Stimulated activated CD8-positive, alpha-beta memory T cell treated with anti-CD3 and anti-CD28 coated beads, Interleukin-7, amount 100 ng/mL, for 24 hours (primary cell): ENCODE data around the gene GLB1L.

ENCODE experiments used
- DNase-seq: peaks from one replicate; pipeline ENCODE4 v3.0.0-alpha.2; 2020; ENCODE audit warnings: low read depth

The GLB1L gene

DNA sequence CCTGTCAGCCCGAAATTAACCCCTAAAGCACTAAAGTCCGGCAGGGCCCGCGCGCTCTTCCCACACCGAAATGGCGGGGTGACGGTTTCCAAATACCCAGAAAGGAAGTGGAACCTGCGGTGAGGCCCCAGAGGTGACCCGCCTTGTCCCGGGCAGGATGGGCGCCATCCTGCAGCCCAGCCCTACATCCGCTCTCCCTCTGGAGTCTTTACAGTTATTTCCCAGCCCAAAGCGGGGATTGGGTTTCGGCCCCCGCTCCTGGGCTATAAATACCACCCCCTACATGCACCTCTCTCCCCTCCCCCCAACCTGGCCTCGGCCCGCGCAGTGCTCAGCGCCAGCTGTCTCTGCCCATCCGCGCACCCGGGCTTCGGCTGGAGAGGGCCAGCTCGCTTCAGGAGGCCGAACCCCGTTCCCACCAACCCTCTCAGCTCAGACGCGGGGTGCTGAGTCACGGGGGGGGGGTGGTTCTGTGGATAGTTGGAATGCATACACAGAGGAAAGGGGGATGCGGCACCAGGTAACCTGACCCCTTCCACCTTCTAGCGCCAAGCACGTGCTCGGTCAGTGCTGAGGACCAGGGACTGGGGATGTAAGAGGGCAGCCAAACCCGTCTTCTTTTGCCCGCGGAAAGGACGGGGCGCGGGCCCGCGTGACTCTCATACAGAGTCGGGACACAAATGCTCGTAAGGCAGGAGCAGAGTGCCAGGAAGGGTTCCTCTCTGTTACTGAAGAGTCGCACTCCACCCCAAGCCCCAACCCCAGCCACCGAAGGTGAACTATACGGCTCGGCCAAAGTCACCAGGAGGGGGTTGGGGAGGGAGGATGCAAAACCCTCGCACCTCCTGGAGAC lies 7.9 kb upstream of the GLB1L start, which contains the start of gene TUBA4B:
Gene TUBA4B, plus strand, starts transcription at position 344 of the 853 bp plus-strand sequence. Its CDS starts 165 bp downstream, at position 509.
- DNase-seq: no peak

DNA sequence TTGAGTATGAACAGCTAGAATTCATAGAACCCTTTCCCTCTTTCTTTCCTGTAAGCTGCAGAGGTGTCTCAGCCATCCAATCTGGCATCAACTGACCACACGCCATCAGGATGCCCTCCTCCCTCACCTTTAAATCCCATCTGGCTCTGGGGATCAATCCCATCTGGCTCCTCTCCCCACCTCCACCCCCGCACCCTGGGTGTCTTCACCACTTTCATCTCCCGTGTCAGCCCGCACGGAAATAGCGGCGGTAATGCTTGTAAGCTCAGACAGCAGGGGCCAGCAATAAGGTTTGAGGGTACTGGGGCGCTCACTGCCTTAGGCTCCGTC lies 7.3 kb upstream of the GLB1L start:
- no peak for DNase-seq

DNA sequence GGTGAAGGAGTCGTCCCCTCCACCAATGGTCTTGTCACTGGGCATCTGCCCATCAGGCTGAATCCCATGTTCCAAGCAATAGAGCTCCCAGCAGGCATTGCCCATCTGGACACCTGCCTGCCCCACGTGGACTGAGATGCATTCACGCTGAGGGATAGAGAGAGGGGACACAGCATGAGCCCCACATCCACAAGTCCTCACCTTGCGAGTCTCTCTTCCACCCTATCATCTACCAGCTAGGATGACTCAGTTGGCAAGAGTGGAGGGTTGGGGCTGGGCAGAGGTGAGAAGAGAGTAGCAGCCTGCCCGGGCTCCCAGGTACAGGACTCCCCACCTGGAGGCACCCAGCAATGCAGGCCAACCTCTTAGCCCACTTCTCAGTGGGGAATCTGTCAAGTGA lies 6.8 kb upstream of the GLB1L start:
- DNase-seq: no peak

DNA sequence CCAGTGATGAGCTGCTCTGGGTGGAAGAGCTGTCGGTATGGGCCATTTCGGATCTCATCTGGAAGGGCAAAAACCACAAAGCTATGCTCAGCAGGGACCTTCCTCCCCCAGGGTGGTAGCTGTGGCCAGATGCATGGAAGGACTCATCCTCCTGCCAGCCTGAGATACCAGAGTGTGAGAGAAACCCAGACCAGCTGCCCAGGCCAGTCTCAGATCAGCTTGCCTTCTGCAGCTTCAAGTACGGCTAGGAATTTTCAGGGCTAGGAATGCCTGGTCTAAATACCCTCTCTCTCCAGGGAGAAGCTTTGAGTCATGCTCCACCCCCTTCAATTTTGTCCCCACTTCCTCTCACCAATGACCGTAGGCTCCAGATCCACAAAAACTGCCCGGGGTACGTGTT lies 6.4 kb upstream of the GLB1L start:
- DNase-seq: no peak

DNA sequence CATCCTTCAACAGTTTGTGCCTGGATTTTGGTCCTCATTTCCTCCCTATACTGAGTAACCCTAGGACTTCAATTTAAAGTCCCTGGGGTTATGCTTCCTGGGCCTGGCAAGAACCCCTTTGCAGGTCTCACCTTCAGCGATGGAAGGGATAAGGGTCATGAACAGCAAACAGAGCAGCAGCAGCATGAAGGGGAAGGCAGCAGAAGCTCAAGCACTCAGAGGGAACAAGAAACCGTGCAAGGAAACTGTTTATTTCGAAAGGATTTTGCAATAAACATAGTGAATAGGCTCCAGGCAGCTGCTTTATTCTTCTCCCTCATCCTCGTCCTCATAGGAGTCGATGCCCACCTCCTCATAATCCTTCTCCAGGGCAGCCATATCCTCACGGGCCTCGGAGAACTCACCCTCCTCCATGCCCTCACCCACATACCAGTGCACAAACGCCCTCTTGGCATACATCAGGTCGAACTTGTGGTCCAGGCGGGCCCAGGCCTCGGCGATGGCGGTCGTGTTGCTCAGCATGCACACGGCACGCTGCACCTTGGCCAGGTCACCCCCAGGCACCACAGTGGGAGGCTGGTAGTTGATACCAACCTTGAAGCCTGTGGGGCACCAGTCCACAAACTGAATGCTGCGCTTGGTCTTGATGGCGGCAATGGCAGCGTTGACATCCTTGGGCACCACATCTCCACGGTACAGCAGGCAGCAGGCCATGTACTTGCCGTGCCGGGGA lies 5.0 kb upstream of the GLB1L start:
- no peak for DNase-seq

DNA sequence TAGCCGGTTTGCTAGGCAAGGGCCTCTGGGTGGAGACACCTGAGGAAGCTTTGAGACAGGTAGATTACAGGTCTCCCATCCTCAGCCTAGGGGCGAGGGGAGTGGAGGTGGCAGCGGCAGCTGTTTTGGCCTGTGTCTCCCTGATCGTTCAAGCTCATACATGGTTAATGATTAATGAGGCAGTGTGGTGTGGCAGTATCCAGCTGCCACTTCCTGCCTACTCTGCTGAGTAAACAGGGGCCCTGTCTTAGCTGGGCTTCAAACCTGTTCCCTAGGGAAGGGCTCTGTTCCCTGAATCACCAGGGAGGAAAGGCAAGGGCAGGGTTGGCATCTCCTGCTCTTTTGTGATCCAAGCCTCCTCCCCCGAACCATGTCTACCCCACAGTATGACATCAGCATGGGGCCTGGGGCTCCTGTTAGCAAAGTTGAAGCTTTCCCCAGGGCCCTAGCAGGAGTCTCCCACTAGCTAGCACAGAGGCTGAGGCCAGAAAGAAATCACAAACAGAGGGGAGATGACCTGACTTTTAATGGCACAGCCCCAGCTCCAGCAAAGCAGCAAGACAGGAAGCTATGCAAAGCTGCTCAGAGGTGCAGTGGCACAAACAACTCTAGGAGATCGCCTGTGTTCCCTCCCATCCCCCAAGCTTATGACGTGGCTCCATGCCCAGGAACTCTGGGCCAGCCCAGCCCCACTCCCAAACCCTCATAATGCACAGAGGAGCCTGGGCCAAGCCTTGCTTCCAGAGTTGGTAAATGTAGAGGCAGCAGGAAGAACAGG lies 4.1 kb upstream of the GLB1L start:
- DNase-seq: no peak

DNA sequence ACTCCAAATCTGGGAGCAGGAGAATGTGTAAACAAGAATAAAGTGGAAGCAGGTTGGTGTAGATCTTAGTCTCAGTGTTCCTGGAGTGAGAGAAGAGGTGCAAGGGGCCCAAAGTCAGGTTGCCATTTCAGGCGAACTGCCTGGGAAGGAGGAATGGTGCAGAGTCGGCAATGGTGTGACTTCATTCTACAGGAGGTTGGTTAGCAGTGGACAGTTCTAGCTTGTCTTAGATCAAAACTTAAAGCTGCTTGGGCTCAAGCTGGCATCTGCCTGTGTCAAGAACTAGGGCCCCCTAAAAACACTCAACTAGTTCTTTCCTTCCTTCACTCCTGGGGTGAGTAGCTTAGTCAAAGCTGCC lies 3.6 kb upstream of the GLB1L start:
- no peak for DNase-seq

DNA sequence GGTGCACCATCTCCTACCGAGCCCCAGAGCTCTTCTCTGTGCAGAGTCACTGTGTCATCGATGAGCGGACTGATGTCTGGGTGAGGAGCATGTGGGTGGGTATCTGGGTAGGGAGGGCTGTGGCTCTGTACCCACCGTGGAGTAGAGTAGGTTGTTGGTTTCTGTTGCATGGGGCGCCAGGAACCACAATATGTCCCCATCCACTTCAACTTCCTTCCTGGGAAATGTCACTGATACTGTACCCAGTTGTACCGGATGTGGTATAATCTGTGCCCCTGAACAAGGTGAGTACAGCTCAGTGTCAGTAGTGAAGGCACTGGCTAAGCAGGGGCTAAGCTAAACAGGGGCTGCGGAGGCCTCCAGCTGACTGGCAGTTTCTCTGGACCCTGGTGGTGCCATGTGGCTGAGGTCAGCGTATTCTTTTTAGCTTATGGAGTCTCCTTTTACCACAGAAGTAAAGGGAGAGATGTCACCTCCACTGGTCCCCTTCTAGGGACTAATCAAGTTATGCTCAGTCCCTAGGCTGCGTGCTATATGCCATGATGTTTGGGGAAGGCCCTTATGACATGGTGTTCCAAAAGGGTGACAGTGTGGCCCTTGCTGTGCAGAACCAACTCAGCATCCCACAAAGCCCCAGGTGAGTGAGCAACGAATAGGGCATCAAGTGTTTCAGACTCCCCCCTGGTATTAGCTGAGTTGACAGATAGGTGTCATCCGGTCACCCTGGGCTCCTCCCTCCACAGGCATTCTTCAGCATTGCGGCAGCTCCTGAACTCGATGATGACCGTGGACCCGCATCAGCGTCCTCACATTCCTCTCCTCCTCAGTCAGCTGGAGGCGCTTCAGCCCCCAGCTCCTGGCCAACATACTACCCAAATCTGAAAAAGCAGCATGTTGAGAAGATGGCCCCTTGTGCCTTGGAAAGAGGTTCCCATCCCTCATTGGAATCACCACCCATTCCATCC lies 2.7 kb upstream of the GLB1L start:
- peak; percentile 30 for DNase-seq

DNA sequence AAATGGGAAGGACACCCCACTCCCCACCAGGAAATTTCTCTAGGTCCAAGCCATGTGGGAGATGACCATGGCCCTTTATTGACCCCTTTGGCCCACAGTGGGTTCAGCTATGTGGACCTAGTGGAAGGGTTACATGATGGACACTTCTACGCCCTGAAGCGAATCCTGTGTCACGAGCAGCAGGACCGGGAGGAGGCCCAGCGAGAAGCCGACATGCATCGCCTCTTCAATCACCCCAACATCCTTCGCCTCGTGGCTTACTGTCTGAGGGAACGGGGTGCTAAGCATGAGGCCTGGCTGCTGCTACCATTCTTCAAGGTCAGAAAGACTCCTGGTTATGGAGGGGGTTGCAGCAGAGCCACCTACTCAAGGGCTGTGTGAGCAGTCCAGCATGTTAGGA lies 1.3 kb upstream of the GLB1L start:
- DNase-seq: no peak

DNA sequence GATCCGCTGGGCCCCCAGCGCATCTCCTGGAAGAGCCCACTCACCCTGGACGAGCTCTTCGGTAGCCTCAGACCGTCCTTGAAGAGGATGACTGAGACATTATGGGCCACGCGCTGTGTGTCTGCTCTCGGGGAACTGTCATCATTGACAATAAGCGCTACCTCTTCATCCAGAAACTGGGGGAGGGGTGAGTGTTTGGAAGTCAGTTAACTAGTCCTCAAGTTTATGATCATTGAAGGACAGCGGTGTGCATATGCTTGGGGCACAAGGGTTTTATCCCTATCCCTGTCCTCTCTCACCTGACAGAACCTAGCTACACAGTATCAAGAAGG lies 621 bp upstream of the GLB1L start:
- DNase-seq: no peak

DNA sequence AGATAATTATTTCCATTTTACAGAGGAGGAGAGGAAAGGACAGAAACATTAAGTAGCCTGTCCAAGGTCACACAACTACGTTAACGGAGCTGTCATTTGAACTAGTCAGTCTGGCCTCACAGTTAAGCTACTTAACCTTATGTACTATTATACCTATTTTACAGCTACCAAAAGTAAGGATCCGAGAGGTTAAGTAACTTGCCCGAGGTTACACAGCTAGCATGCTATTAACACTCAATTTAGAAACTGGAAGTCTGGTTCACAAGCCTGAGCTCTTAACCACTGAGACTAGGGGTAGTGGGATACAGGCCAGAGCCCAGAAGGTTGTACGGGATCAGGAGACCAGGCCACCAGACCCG lies 476 bp downstream of the GLB1L start:
- DNase-seq: no peak

DNA sequence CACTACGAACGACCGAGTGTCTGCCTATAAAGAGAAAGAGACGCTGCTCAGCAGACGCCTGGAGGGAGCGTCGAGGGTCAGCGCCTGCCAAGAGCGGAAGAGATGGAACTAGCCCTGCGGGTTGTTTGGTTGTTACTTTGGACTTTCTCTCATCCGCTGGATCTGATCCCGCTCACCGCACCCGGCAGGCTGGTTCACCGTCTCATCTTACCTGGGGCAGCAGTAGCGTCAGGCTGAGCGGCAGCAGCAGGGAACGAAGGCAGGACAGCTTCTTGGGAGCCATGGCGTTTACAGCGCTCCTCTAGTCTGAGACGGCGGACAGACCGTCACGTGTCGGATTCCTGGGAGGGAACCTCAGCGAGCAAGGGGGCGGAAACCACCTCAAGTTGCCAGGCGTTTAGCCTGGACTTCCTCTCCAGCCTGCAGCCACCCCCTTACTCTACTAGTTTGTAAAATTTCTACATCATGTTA lies 1.9 kb downstream of the GLB1L start:
- DNase-seq: no peak

DNA sequence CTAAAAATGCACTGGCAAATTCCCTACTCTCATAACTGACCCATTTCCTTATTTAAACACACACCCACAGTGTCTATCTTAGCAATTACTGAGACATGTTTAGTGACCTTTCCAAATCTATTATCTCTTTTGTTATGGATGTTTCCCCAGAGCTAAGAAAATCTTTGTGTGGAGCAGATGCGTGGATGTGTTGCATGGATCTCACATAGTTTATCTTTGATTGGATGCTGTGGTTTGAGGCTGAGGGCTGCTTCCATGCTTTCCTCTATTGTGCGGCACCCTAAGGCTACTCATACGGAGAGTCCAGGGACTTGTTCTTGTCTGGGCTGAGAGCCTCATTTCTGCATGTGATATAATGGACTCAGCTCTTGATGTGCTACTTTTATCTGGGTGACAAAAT lies 10.9 kb downstream of the GLB1L start:
- DNase-seq: no peak

DNA sequence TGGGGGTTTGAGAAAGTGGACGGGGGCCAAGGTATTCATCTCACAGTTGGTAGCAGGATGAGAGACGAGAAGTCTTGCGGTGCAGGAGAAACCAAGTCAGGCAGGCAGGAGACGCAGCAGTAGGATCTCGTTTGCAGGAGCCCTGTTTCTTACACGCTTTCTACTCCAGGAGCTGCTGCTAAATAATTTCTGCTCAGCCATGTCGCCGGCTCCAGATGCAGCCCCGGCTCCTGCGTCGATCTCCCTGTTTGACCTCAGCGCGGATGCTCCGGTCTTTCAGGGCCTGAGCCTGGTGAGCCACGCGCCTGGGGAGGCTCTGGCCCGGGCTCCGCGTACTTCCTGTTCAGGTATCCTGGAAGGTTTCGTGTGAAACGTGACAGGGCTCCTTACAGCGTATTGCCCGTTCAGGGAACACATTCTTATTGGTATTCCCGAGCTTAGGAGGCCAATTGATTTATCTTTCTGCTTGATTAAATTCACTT lies 15.1 kb downstream of the GLB1L start:
- no peak for DNase-seq

DNA sequence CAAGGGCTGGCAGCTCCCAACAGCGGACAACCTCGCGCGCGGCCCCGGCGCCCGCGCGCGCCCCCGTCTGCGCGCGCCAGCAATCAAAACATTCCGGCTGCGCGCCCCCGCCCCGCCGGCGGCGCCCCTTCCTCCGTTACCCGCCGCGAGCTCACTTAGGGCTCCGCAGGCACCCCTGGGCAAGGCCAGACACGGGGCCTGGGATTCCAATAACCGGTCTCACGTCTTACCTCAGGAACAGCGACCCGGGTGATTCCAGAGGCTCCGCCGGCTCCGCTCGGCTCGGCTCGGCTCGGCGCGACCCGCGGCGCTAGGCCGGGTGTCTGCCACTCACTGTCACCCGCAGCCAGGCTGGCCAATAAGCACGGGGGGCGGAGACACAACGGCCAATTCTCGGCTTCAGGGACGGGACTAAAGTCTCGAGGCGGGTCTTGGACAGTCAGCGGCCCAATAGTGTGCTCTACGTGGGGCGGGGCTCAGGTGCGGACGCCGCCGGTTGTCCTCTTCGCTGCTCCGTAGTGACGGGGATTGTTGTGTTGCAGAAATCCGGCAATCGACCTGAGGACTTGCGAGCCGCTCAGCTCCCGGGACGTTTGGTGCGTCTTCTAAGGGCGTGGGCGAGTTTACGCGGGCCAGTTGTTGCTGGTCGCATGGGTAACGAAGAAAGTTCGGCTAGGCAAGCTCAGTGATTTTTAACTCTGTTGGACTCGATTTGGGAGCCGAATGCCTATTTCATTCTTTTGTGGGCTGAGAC lies 15.8 kb downstream of the GLB1L start, which contains the start of the genes ANKZF1 and ATG9A:
Gene ANKZF1, plus strand, starts transcription at position 502 of the 754 bp plus-strand sequence. CDS start 452 bp downstream, outside the sequence.
Gene ATG9A, minus strand, starts transcription at position 332 of the 754 bp plus-strand sequence. CDS start 1,612 bp downstream, outside the sequence.
- DNase-seq: peak; percentile 96

DNA sequence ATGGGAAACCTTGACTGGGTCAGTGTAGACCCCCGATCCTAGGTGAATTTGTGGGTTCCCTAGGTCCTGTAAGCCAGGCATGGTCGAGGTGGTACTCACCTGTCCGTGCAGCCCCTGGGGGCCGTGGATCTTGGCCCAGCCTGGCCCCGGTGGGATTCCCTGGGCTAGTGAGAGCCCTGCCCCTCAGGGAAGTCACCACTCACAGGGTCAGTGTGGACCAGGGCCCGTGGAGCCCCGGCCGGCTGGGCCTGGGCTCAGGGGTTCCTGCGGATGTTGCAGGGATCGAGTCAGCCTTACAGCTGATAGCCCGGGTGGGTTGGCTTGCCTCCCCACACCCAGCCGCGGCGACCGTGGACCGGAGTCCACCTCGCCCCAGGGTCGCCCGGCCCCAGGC lies 16.3 kb downstream of the GLB1L start:
- DNase-seq: no peak

DNA sequence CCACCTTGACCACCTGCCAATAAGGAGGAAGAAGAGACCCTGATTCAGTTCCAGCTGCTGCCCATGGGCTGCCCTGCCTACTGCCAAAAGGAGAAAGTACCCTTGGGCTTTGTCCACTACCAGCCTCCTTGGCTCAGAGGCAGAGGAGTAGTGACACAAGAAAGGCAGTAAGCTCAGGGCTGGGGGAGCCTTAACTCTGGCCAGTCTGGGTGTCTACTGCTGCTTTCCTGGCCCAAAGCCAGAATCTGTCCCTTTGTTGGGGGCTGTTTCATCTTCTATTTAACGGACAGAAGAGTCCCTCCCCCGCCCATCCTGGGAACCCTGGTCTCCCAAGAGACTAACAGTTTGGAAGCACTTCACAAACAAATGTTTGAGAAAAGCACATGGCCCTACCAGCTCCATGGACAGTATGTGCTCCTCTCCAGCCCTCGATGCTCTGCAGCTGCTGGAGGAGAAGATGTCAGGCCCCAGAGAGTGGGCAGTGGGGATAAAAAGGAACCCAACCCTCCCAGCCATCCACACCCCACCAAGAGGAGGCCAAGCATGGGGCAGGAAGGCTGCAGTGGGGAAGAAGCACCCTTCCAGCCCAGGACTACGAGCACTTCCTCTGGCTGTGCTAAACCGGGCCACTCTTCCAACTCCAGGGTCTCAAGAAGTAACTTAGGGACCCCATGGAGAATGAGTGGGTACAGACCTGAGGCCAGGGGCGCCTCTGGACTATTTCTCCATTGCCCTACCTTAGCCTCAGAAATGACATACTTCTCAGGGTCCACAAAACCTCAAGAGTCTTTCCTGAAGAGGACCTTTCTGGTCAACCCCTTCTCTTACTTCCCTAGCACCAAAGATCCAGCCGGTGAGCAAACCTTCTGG lies 17.0 kb downstream of the GLB1L start:
- DNase-seq: no peak

DNA sequence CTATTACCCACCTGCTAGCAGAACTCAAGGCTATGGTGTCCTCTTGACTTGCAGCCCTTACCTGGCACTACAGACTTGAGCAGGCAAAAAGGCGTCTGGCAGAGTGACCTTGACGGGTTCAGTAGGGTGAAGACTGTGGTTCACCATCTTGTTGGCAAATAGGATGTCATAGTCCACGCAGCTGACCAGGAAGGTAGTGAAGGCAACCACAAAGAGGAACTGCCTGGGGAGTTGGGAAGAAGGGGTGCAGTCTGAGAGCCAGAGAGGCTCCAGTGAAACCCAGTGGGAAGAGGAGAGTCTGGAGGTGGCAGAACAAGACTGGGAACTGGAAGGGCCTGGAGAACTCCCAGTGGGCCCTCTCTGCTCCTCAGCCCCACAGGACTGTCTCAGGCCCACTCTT lies 19.9 kb downstream of the GLB1L start:
- DNase-seq: no peak

DNA sequence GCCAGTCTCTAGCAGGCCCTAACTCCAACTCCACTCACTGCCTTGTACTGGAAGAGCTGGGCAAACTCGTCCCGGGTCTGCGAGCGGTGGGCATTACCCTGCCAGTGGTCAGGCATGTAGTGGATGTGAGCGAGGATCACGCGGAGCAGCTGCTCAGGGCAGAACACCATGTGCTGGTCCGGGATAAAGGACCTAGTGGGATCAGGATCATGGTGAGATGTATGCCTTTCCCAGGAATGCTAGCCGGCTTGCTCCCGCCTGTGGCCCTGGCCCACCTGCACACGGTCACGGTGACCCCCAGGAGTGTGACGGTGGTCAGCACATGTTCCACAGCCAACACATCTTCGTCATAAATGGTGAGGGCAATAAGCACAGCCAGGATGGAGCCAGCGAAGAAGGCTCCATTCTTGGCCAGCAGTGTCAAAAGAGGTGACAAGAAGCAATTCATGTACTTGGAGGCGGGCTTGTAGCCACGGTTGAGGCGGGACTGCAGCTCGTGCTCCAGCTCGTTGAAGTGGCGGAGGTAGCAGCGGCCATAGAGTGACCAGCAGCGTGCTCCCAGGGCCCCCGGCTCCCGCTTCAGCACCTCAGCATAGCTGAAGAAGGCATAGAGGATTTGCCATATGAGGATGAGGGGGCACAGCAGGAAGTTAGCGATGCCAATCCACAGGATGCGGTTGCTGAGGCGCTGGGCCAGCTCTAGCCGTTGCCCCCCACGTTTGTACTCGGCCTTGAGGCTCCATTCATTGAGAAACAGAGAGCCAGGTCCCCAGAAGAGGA lies 21.2 kb downstream of the GLB1L start:
- DNase-seq: no peak
